Memory B cell (primary cell): ENCODE measurements around the gene GDI1.
A peak's percentile ranks its signal among the peaks of the same experiment; 100 is the strongest.

Experiments
- ATAC-seq: fragments of 150-1000 bp; cut with Tn5 transposase; 2 replicates; pipeline ENCODE4 v1.10.0; 2021; ENCODE audit warnings: low read depth, mild to moderate bottlenecking, moderate library complexity
- DNase-seq, 2 donors: peaks; one replicate each; pipeline ENCODE4 v3.0.0; 2022; ENCODE audit warnings: low spot score in 2 of 2
- H3K27ac Mint-ChIP-seq: one replicate; pipeline ENCODE4 v1.8.0; 2022; ENCODE audit warnings: mild to moderate bottlenecking, moderate library complexity, mixed read lengths
- H3K27me3 Mint-ChIP-seq: one replicate; pipeline ENCODE4 v1.8.0; 2022; ENCODE audit warnings: mixed read lengths
- H3K36me3 Mint-ChIP-seq: one replicate; pipeline ENCODE4 v1.8.0; 2022; ENCODE audit warnings: mild to moderate bottlenecking, mixed read lengths
- H3K4me1 Mint-ChIP-seq: one replicate; pipeline ENCODE4 v1.8.0; 2022; ENCODE audit warnings: mixed read lengths
- H3K4me3 Mint-ChIP-seq: one replicate; pipeline ENCODE4 v1.8.0; 2022; ENCODE audit warnings: mild to moderate bottlenecking, moderate library complexity, mixed read lengths
- H3K9me3 Mint-ChIP-seq: one replicate; pipeline ENCODE4 v1.8.0; 2022; ENCODE audit warnings: mixed read lengths

The GDI1 gene

DNA sequence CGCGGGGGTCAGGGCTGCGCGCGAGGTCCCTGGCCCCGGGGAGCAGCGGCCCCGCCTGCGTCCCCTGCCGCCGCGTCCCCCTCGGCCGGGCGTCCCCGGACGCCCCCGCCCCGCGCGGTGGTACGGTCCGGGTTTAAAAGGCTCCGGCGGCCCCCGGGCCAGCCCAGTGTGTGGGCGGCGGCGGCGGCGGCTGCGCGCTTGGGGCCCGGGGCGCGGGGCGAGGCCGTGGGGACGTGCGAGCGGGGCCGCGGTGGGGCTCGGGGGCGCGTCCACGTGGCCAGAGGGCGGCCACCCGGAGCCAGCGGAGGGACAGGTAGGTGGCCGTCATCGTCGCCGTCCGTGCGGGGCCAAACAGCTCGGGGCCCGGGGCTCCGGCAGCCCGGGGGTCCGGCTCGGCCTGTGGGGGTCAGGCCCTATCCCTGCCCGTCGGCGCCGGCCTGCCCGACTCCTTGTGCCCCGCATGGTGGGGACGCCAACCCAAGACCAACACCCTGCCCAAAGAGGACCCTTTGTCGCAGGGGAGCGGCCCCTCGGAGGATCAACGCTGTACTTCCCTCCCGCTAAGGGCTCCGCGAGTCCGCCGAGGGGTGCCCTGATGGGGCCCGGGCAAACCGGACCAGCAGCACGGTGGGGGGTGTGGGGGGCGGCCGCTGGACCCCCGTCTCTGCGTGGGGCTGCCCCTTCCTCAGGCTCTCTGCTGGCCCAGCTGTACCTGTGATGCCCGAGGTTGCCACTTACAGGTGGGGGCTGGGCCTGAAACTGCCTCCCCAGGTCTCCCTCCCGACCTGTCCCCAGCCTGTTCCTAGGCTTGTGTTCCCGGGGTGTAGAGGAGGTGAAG is 21.4 kb downstream of the GDI1 start, which contains the start of gene PLXNA3:
TSS of gene PLXNA3 (plus strand) at position 166 of the 838 bp plus-strand sequence. CDS start 1,903 bp downstream, outside the sequence.
- no peaks in the 10 kb centered on the region for H3K27me3 Mint-ChIP-seq
- H3K27ac Mint-ChIP-seq = peak within 1 kb of the TSS; percentile 96
- H3K9me3 Mint-ChIP-seq = no peaks in the 10 kb centered on the region
- peak; percentile 78 for ATAC-seq
- peak; percentile 76 to 81 for DNase-seq
- peaks cover 17% of the 10 kb centered on the region for H3K4me1 Mint-ChIP-seq
- peaks cover 6% of the 10 kb centered on the region for H3K36me3 Mint-ChIP-seq
- peak within 1 kb of the TSS; percentile 95 for H3K4me3 Mint-ChIP-seq

DNA sequence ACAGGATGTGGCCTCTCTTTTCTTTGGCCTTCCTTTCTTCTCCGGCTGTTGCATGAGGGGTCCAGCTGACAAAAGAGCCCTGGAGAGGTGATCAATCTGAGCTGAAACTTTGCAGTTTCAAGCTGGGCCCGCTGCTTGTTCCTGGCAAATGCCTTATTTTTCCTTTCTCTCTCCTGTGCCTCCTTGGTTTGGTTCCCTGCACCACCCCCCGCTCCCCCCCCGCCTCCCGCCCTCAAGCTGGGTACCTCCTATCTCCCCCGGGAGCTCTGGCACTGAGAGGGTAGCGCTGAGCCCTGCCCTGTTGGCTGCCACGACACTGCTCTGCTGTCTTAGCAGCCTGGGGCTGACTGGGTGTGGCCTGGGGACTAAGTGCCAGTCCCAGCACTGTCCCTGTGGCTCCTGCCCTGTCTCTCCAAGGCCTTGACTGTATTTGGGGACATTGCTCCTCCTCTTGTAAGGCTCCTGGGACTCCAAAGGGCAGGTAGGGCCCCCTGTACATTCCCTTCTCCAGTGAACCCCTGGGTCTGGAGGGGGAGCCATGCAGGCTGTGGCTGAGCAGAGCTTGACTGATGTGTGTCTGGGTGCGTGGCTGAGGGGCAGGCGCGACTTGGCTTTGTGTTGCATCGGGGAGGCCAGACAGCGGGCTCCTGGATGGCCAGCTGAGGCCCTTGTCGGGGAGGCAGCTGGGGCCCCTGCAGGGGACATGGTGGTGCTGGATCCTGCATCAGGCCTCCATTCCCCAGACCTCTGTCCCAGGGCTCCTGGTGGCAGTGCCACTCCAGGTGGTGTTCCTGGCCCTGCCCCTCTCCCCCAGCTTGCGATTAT is 22.2 kb downstream of the GDI1 start:
- Mint-ChIP-seq H3K27me3 (no peaks in the 10 kb centered on the region), H3K4me3 (peak overlapping the region; percentile 83), H3K36me3 (peaks cover 6% of the 10 kb centered on the region), H3K4me1 (peaks cover 17% of the 10 kb centered on the region), H3K27ac (no peak overlapping the region), H3K9me3 (no peaks in the 10 kb centered on the region)
- peak; percentile 17 for ATAC-seq
- DNase-seq = no peak

- H3K9me3 Mint-ChIP-seq = no peaks in the 10 kb centered on the region
- H3K27ac Mint-ChIP-seq = no peak overlapping the region
- peak overlapping the region; percentile 69 for H3K4me3 Mint-ChIP-seq
- H3K4me1 Mint-ChIP-seq = peaks cover 17% of the 10 kb centered on the region
- ATAC-seq (no peak), DNase-seq (no peak)
- peaks cover 6% of the 10 kb centered on the region for H3K36me3 Mint-ChIP-seq
- H3K27me3 Mint-ChIP-seq = no peaks in the 10 kb centered on the region
These were observed 22.9 kb downstream of the GDI1 start for GRCh38 chrX:154459832-154460231.

DNA sequence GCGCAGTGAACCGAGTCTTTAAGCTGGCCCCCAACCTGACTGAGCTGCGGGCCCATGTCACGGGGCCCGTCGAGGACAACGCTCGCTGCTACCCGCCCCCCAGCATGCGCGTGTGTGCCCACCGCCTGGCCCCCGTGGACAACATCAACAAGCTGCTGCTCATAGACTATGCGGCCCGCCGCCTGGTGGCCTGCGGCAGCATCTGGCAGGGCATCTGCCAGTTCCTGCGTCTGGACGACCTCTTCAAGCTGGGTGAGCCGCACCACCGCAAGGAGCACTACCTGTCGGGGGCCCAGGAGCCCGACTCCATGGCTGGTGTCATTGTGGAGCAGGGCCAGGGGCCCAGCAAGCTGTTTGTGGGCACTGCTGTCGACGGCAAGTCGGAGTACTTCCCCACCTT is 23.4 kb downstream of the GDI1 start:
- no peaks in the 10 kb centered on the region for H3K9me3 Mint-ChIP-seq
- peaks cover 6% of the 10 kb centered on the region for H3K36me3 Mint-ChIP-seq
- H3K4me1 Mint-ChIP-seq = peaks cover 17% of the 10 kb centered on the region
- H3K27ac Mint-ChIP-seq = no peak overlapping the region
- H3K27me3 Mint-ChIP-seq = no peaks in the 10 kb centered on the region
- peak overlapping the region; percentile 69 for H3K4me3 Mint-ChIP-seq
- DNase-seq (no peak), ATAC-seq (no peak)

GRCh38 chrX:154462396-154462795 is 25.4 kb downstream of the GDI1 start:
- no peak for ATAC-seq
- Mint-ChIP-seq H3K4me3 (no peak overlapping the region), H3K27ac (no peak overlapping the region), H3K4me1 (peaks cover 15% of the 10 kb centered on the region), H3K27me3 (no peaks in the 10 kb centered on the region), H3K9me3 (no peaks in the 10 kb centered on the region), H3K36me3 (peaks cover 8% of the 10 kb centered on the region)
- no peak for DNase-seq

DNA sequence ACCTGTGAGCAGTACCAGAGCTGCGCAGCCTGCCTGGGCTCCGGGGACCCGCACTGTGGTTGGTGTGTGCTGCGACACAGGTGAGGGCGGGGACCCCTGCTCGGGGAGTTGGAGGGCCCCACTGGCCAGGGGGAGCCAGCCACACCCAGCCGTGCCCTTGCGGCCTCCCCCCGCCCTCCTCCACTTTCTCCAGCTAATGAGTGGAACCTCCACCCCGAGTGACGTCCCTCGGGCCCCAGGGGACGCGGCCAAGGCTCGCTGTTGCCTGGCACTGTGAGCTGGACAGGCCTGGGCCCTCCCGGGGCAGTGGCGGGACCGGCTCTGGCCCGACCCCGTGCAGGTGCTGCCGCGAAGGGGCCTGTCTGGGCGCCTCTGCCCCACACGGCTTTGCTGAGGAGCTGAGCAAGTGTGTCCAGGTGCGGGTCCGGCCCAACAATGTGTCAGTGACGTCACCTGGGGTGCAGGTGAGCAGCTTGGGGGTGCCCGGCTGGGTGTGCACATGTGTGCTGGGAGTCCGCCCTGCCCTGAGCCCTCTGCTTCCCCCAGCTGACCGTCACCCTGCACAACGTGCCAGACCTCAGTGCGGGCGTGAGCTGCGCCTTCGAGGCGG is 26.8 kb downstream of the GDI1 start:
- Mint-ChIP-seq H3K36me3 (peaks cover 8% of the 10 kb centered on the region), H3K27me3 (no peaks in the 10 kb centered on the region), H3K4me3 (no peak overlapping the region), H3K4me1 (peaks cover 14% of the 10 kb centered on the region), H3K9me3 (no peaks in the 10 kb centered on the region), H3K27ac (no peak overlapping the region)
- ATAC-seq = no peak
- no peak for DNase-seq

- Mint-ChIP-seq H3K27me3 (no peaks in the 10 kb centered on the region), H3K4me3 (no peak overlapping the region), H3K4me1 (peaks cover 10% of the 10 kb centered on the region), H3K27ac (no peak overlapping the region), H3K9me3 (no peaks in the 10 kb centered on the region), H3K36me3 (peaks cover 8% of the 10 kb centered on the region)
- DNase-seq = no peak
- ATAC-seq = no peak
These were observed 27.9 kb downstream of the GDI1 start for GRCh38 chrX:154464806-154465365.

- Mint-ChIP-seq H3K27me3 (no peaks in the 10 kb centered on the region), H3K4me1 (peaks cover 6% of the 10 kb centered on the region), H3K4me3 (no peak overlapping the region), H3K27ac (no peak overlapping the region), H3K36me3 (peaks cover 8% of the 10 kb centered on the region), H3K9me3 (no peaks in the 10 kb centered on the region)
- ATAC-seq = no peak
- no peak for DNase-seq
These were observed 28.6 kb downstream of the GDI1 start for GRCh38 chrX:154465601-154466000.

DNA sequence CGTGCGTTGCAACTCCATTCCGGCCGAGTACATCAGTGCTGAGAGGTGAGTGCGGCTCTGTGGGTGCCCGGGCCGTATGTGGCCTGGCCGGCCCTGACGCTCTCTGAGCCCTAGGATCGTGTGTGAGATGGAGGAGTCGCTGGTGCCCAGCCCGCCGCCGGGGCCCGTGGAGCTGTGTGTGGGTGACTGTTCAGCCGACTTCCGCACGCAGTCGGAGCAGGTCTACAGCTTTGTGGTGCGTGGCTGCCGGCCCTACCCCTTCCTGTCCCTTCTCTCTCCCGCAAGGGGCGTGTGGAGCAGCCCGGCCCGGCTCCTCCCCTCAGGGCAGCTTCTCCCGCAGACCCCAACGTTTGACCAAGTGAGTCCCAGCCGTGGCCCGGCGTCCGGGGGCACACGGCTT is 29.1 kb downstream of the GDI1 start:
- Mint-ChIP-seq H3K36me3 (peaks cover 10% of the 10 kb centered on the region), H3K27ac (no peak overlapping the region), H3K9me3 (no peaks in the 10 kb centered on the region), H3K4me3 (no peak overlapping the region), H3K4me1 (peaks cover 6% of the 10 kb centered on the region), H3K27me3 (no peaks in the 10 kb centered on the region)
- ATAC-seq (no peak), DNase-seq (no peak)

GRCh38 chrX:154466907-154467306 is 30.0 kb downstream of the GDI1 start:
- DNase-seq (no peak), ATAC-seq (no peak)
- Mint-ChIP-seq H3K4me3 (no peak overlapping the region), H3K36me3 (peaks cover 7% of the 10 kb centered on the region), H3K4me1 (peaks cover 3% of the 10 kb centered on the region), H3K27ac (no peak overlapping the region), H3K9me3 (no peaks in the 10 kb centered on the region), H3K27me3 (no peaks in the 10 kb centered on the region)

GRCh38 chrX:154467556-154467955 is 30.6 kb downstream of the GDI1 start:
- peaks cover 3% of the 10 kb centered on the region for H3K4me1 Mint-ChIP-seq
- H3K9me3 Mint-ChIP-seq = no peaks in the 10 kb centered on the region
- H3K27ac Mint-ChIP-seq = no peak overlapping the region
- DNase-seq (no peak), ATAC-seq (no peak)
- H3K27me3 Mint-ChIP-seq = no peaks in the 10 kb centered on the region
- no peak overlapping the region for H3K4me3 Mint-ChIP-seq
- H3K36me3 Mint-ChIP-seq = peaks cover 7% of the 10 kb centered on the region

- Mint-ChIP-seq H3K36me3 (peaks cover 5% of the 10 kb centered on the region), H3K9me3 (no peaks in the 10 kb centered on the region), H3K27me3 (no peaks in the 10 kb centered on the region), H3K27ac (no peak overlapping the region), H3K4me3 (no peak overlapping the region), H3K4me1 (no peaks in the 10 kb centered on the region)
- ATAC-seq = no peak
- no peak for DNase-seq
These were observed 31.3 kb downstream of the GDI1 start for GRCh38 chrX:154468217-154468616.

DNA sequence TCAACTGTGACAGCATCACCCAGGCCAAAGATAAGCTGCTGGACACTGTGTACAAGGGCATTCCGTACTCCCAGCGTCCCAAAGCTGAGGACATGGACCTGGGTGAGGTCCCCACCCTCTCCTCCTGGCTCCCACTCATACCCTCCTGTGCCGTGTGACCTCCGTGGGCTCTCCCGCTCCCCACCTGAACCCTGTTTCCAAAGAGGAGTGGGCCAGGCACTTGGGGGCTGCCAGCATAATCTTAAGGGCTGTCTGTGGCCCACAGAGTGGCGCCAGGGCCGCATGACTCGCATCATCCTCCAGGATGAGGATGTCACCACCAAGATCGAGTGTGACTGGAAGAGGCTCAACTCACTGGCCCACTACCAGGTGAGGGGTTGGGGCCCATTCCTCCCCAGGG is 32.2 kb downstream of the GDI1 start:
- Mint-ChIP-seq H3K27ac (no peak overlapping the region), H3K4me3 (no peak overlapping the region), H3K4me1 (no peaks in the 10 kb centered on the region), H3K9me3 (no peaks in the 10 kb centered on the region), H3K27me3 (no peaks in the 10 kb centered on the region), H3K36me3 (peaks cover 7% of the 10 kb centered on the region)
- ATAC-seq (no peak), DNase-seq (no peak)

GRCh38 chrX:154469880-154470279 is 32.9 kb downstream of the GDI1 start:
- Mint-ChIP-seq H3K4me1 (no peaks in the 10 kb centered on the region), H3K36me3 (peaks cover 7% of the 10 kb centered on the region), H3K27me3 (no peaks in the 10 kb centered on the region), H3K4me3 (no peak overlapping the region), H3K9me3 (no peaks in the 10 kb centered on the region), H3K27ac (no peak overlapping the region)
- DNase-seq = no peak
- no peak for ATAC-seq
